Germinal center (tissue), 1 donor: Measurements from ENCODE around the gene RRP9.
"Not testable (repeated sequence)": the region's sequence is repeated elsewhere in the genome, so short reads cannot be mapped to it uniquely, and the experiment has no call there.

Experiments used
- DNase-seq: peaks from one replicate; pipeline ENCODE4 v3.0.0; 2012; ENCODE audit warnings: mixed read lengths, low spot score

Gene RRP9

GRCh38 chr3:51904034-51904823, 37.5 kb downstream of the RRP9 start:
- no peak for DNase-seq

GRCh38 chr3:51902361-51902760, 39.3 kb downstream of the RRP9 start:
- DNase-seq, result not testable (repeated sequence)

- not testable (repeated sequence) for DNase-seq
Measured at GRCh38 chr3:51900043-51900442, 41.7 kb downstream of the RRP9 start.

- DNase-seq, result no peak
Measured at GRCh38 chr3:51897391-51897790, 44.3 kb downstream of the RRP9 start.

GRCh38 chr3:51896607-51897305, 44.9 kb downstream of the RRP9 start:
- no peak for DNase-seq

GRCh38 chr3:51894939-51895338, 46.8 kb downstream of the RRP9 start:
- no peak for DNase-seq

- DNase-seq, result no peak
Measured at GRCh38 chr3:51894391-51894790, 47.3 kb downstream of the RRP9 start.

- DNase-seq, result no peak
Measured at GRCh38 chr3:51891242-51892039, 50.3 kb downstream of the RRP9 start.

- DNase-seq, result no peak
Measured at GRCh38 chr3:51888463-51889105, 53.1 kb downstream of the RRP9 start.

GRCh38 chr3:51887620-51888019, 54.1 kb downstream of the RRP9 start:
- no peak for DNase-seq

- DNase-seq, result no peak
Measured at GRCh38 chr3:51886447-51886846, 55.3 kb downstream of the RRP9 start.
